C1 segment of cervical spinal cord (tissue), 14 donors: Measurements from ENCODE around the gene SCFD1.
A peak's percentile ranks its signal among the peaks of the same experiment; 100 is the strongest.
"Not testable (repeated sequence)": the region's sequence is repeated elsewhere in the genome, so short reads cannot be mapped to it uniquely, and the experiment has no call there.

ENCODE experiments used
- DNase-seq, 14 donors: peaks; one replicate each; lab custom pipeline; 2025; lab: John Stamatoyannopoulos, UW

SCFD1 gene

DNA sequence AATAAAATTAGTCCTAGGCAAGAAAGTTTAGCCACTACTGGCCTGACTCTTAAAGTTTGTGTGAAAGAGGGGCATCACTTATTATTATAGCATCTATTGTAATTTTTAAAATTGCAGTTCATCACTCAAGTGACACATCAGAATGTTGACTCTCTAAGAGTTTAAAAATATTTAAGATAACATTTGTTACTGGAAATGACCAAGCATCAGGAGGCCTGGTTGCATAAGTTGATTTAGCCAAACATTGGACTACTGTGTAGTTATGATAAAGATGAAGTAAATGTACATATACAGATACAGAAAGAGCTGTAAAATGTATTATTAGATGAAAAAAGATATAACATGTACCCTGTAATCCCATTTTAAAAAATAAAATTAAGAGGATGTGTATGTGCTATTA, 47.5 kb downstream of the SCFD1 start:
- no peak for DNase-seq

- no peak for DNase-seq
Measured at GRCh38 chr14:30673071-30673470, 51.0 kb downstream of the SCFD1 start.

DNA sequence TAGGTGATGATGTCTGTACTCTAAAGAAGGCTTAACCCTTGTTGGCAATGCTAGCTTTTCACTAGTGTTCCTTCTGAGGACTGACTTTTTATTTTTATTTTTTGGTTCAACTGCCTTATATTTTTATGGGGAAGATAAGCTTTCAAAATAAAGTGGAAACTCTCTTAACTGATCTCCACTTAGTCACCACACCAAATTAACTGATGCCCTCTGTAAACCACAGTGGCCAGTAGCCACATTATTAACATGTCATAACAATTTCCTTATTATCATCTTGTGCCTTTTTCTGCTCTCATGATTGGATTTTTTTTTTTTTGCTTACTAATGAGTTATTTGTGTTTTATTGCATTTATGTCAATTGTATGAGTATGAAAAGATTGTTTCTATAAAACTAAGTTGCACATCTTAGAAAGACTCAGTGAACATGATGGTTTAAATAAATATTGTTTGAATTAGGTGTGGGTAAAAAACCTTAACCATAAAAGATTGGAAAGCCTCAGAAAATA, 56.9 kb downstream of the SCFD1 start:
- no peak for DNase-seq

GRCh38 chr14:30680036-30680435, 57.9 kb downstream of the SCFD1 start:
- DNase-seq = no peak

DNA sequence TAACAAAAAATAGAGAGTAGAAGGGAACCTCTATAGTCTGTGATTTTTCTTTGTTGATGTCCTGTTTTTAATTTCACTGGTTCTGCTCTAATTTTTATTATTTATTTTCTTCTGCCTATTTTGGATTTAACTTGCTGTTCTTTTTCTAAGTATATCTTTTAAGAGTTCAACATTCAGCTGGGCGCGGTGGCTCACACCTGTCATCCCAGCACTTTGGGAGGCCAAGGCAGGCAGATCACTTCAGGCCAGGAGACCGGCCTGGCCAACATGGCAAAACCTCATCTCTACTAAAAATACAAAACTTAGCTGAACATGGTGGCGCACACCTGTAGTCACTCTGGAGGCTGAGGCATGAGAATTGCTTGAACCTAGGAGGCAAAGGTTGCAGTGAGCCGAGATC, 58.7 kb downstream of the SCFD1 start:
- DNase-seq = not testable (repeated sequence)

- no peak for DNase-seq
Measured at GRCh38 chr14:30681752-30682355, 59.7 kb downstream of the SCFD1 start.

DNA sequence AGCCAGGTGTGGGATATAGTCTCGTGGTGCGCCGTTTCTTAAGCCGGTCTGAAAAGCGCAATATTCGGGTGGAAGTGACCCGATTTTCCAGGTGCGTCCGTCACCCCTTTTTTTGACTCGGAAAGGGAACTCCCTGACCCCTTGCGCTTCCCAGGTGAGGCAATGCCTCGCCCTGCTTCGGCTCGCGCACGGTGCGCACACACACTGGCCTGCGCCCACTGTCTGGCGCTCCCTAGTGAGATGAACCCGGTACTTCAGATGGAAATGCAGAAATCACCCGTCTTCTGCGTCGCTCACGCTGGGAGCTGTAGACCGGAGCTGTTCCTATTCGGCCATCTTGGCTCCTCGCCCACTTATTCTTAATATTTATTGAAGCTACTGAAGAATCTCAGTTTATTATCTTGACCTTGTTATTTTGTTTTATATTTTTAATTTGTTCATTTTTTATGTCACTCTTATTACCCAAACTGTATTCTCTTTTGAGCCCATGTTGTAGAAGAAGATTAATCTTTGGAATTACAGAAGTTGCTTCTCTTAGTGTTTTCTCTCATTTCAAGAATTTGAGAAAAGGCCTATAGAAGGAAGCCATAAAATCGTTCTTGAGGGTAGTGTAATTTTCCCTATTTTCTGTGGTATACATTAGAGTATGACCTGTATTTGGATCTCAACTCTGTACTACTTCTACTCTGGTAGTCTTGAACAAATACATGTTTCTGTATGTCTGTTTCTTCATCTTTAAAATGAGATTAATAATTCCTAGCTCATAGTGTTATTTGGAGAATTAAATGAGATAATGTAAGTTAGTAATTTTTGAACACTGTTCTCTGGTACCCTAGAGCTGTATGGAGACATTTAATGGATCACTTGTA, 68.6 kb downstream of the SCFD1 start:
- DNase-seq = not testable (repeated sequence)

DNA sequence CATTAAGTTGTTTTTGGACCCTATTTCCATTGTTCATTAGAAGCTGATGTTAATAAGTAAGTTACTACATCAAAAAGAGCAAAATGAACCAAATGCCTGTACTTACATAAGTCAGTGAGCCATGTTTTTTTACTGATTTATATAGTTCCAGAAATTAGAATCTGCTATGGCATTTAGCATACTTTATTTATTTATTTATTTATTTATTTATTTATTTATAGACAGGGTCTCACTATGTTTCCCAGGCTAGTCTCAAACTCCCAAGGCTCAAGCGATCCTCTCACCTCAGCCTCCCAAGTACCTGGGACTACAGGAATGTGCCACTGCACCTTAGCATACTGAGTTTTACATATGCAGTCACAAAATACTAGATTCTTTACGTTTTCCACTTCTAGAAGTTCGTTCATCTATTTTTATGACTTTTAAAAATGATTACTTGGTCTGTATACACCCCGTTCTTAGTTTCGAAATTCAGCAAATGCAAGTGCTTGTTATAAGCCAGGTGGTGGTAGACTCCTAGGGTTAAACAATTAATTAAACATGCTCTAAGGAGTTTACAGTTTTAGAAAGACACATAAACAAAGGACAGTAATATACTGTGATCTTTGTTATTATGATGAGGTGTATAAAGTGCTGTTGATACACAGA, 69.8 kb downstream of the SCFD1 start:
- DNase-seq = no peak

DNA sequence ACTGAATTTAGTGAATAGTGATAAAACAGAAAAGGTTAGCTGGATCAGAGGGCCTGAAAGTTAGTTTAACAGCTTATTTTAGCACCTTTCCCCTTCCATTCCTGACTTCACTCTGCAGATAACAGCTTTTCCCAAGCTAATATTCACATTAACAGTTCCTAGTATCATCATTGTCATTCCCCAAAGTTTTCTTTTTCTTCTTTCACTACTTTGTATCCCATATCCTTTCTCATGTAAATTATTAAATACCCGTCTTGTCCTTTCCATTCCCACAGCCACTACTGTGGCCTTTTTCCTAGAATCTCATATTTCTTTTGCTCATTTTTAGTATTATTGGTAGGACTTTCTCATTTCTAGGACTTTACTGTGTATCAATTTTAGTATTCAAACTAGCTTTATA, 70.5 kb downstream of the SCFD1 start:
- no peak for DNase-seq

DNA sequence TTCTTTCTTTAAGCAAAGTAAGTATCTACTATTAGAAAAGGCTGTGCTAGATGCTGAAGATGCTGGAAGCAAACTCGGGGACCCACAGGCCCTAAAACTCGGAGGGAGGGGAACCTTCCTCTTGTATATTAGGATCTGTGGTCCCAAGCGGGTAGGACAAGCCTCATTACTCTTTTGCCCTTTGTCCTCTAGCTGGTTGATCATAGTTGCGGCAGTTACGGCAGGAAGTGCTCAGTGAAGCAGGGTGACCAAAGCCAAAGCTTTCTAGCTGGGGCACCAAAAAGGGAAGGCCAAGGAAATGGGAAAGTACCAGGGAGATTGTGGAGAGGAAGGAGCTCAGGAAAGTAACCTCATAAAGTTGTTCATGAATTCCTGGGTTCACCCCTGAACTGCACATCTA, 76.3 kb downstream of the SCFD1 start:
- DNase-seq = no peak

- DNase-seq = peak in 1 of 14 donors; percentile 10
Measured at GRCh38 chr14:30706704-30707103, 84.6 kb downstream of the SCFD1 start.

DNA sequence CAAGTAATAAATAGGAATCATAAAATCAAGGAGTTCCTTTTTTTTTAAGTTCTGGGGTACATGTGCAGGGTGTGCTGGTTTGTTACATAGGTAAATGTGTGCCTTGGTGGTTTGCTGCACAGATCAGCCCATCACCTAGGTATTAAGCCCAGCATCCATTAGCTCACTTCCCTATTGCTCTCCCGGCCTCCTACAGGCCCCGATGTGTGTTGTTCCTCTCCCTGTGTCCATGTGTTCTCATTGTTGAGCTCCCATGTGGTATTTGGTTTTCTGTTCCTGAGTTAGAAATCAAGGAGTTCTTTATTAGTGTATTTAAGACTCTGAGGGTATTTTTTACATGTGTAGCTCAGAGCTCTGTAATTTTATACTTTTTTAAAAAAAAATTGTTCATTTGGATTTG, 86.0 kb downstream of the SCFD1 start:
- DNase-seq = no peak

- DNase-seq = no peak
Measured at GRCh38 chr14:30709201-30709600, 87.1 kb downstream of the SCFD1 start.

DNA sequence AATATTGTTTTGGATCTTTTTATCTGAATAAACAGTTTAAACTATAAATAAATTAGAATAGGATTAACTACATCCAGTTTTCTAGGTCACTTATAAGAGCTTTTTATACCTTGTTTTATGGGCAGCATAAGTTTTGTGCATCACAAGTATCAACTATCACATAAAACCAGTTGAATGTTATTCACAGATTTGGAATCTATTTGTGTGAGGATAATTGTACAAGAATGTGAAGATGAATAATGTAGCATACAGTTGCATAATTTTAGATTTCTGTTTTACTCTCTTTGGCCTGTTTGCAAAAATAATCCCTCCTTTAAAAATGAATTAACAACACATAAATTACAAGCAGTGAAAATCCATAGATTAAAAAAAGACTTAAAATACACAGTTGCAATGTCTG, 88.8 kb downstream of the SCFD1 start:
- DNase-seq = no peak

DNA sequence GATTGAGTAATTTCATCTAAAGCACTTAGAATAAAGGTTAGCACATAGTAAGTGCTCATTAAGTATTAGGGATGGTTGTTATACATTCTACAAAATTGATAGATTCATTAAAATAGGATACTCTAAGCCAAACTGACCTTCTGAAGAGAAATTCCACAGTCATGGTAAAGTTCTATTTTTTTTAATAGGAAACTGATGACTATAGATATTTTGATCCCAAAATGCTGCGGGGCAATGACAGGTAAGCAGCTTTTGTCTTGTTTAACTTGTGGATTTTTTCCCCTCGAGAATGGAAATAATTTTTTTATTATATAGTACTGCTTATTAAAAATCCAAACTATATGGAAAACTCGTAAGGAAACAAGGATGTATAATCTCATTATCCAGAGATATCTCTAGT, 97.0 kb downstream of the SCFD1 start:
- no peak for DNase-seq

- no peak for DNase-seq
Measured at GRCh38 chr14:30725763-30726162, 103.6 kb downstream of the SCFD1 start.

DNA sequence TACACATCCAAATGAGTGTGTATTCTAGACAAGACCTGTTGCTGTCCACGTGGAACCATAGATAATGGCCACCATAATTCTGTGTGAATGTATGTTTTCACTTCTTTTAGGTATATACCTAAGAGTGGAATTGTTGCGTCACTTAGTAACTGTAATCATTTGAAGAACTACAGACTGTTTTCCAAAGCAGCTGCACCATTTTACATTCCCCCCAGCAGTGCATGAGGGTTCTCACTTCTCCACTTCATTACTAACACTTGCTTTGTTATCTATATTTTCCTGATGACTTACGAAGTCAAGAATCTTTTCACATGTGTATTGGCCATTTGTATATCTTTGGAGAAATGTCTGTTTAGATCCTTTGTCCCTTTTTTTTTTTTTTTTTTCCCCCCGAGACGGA, 106.4 kb downstream of the SCFD1 start:
- DNase-seq = no peak

DNA sequence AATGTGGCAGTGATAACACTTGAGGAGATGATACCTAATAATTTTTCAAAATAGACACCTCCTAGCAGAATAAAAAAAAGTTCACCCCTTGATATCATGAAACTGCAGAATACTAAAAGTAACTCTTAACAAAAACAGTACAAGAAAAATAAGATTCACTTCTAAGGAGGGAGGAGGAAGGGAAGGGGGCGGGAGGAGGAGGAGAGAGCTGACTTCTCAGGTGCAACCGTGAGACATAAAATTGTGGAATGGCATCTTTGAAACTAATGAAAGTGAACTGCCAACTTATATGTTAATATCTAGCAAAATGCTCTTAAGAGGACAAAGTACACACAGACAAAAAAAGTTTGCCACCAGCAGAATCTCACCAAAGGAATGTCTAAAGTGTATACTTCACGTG, 115.8 kb downstream of the SCFD1 start:
- no peak for DNase-seq

DNA sequence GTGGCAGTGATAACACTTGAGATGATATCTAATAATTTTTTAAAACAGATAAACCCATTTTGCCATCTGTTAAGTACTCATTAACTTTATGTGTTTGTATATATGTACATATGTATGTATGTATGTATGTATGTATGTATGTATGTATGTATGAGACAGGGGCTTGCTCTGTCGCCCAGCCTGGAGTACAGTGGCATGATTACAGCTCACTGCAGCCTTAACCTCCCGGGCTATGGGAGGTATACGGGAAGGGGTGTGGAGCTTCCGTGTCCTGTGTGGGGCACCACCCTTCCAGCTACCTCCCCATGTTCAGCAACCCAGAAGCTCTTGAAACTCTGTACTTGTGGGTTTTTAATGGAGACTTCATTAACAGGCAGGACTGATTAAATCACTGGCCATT, 116.9 kb downstream of the SCFD1 start:
- DNase-seq = no peak

- DNase-seq = no peak
Measured at GRCh38 chr14:30748343-30748742, 126.2 kb downstream of the SCFD1 start.

DNA sequence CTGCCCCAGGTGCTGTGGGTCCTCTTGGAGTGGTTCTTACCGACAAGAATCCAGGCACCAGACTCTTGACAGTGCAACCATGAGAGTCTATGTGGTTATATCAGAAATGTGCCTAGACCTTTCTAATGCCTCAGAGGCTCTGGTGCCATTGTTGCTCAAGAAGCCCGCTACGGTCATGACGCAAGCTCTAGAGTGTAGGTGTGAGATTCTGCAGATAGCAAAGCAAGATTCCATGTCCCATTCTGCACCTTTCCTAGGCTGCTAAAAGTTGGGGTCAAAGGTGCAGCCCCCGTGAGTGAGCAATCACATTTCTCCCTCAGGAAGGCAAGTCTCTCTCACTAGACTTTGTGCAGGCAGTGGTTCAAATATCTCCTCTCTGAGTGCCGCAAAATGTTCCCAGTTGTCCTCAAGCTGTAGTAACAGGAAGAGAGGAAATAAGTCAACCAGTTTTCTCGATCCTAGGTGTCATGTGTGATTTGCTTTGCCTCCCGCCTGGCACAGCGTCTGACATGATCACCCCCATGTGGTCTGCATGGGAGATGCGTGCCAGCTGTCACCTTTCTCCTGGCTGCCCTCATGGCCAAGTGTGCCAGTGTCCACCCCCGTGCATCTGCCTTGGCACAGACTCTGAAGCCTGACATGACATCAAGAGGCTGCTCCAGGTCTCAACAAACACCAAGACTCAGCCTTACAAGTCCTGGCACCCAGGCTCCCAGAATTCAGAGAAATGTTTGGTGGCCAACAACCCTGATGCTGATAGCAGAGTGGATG, 129.7 kb downstream of the SCFD1 start:
- no peak for DNase-seq

DNA sequence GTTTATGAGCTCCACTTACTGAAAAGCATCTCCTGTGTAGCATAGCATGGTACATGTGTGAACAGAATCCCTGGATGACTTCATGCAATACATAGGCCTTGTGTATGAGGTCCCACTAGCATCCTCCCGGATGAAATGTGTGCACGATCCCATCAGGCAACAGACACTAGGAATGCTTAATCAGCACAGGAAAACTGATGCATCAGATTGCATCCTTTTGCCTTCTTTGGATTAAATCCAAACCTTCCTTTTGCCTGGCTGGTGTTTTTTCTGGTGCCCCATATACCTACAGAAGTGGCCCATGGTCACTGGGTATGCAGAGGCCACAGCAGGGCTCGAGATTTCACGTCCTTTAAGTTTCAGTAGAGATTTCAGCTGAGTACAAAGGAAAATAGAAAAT, 131.3 kb downstream of the SCFD1 start:
- DNase-seq = no peak
